WI38 (cell line): ENCODE data around the gene ZNF281.
A peak's percentile ranks its signal among the peaks of the same experiment; 100 is the strongest.

Experiments
- H3K4me3 ChIP-seq: 2 replicates; pipeline ENCODE4 v1.5.1; 2011; ENCODE audit warnings: low read depth, mild to moderate bottlenecking, control low read depth, low read length
- TF ChIP-seq, protein P1 (sequence below): IDR thresholded peaks from 2 replicates; pipeline ENCODE4 v1.5.1; 2012; ENCODE audit warnings: low read depth, mild to moderate bottlenecking, control low read depth, low read length

ZNF281 gene

DNA sequence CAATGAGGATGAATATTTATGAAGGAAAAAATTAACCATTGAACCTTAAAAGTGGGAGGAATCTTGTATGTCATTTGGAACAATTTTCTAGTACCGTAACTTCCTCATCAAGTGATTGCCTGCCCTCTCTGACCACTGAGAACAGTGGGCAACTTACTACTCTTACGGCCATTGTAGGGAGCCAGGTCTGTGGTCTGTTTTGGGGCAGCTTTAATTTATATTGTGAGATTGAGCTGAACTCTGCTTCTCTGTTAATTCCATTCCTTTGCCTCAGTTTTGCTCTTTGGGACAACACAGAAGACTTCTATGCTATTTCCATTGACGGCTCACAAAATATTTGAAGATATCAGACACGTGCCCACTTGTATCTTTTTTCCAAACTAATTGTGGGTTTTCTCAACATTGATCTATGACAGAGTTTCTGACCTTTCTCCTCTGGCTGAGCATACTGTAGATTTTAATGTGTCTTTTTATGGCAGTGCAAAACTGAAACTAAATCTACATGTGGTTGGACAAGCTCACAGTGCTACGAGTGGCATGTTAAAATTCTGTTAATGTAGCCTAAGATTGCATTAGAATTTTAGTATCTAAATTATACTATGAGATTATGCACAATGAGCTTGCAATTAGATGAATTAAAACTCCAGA is 27.8 kb upstream of the ZNF281 start:
- TF ChIP-seq, protein P1, sequence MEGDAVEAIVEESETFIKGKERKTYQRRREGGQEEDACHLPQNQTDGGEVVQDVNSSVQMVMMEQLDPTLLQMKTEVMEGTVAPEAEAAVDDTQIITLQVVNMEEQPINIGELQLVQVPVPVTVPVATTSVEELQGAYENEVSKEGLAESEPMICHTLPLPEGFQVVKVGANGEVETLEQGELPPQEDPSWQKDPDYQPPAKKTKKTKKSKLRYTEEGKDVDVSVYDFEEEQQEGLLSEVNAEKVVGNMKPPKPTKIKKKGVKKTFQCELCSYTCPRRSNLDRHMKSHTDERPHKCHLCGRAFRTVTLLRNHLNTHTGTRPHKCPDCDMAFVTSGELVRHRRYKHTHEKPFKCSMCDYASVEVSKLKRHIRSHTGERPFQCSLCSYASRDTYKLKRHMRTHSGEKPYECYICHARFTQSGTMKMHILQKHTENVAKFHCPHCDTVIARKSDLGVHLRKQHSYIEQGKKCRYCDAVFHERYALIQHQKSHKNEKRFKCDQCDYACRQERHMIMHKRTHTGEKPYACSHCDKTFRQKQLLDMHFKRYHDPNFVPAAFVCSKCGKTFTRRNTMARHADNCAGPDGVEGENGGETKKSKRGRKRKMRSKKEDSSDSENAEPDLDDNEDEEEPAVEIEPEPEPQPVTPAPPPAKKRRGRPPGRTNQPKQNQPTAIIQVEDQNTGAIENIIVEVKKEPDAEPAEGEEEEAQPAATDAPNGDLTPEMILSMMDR = no peak
- peak overlapping the region; percentile 19; the same call in 1 of the 2 replicates for H3K4me3 ChIP-seq

DNA sequence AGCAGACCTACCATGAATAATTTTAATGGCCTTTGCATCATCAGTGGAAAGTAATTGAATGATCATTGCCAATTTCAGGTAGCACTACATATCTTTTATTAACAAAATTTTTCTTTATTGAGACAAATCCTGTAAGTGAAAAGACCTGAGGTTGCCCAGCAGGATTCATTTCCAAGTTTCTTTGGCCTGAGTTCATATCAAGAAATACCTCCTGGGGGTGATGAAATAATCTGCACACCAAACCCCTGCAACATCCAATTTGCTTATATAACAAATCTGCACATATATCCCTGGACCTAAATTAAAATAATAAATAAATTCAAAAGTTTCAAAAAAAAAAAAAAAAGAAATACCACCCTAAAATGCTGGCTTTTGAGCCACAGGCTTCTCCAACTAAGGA is 27.3 kb upstream of the ZNF281 start:
- TF ChIP-seq, protein P1 = no peak
- no peak overlapping the region for H3K4me3 ChIP-seq

DNA sequence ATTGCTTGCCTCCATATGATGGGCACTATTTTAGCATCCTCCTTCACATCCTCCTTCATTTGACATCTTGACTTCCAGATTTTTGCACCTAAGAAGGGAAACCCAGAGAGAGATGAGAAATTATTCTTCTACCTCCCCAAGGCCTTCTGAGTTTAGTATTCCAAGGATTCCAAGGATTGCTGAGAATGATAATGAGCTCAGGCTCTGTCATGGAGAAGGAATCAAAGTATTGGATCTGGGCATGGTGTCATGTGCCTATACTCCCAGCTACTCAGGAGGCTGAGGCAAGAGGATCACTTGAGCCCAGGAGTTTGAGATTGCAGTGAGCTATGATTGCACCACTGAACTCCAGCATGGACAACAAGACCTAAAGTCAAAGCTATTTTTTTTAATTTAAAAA is 26.6 kb upstream of the ZNF281 start:
- H3K4me3 ChIP-seq = no peak overlapping the region
- TF ChIP-seq, protein P1 = no peak

DNA sequence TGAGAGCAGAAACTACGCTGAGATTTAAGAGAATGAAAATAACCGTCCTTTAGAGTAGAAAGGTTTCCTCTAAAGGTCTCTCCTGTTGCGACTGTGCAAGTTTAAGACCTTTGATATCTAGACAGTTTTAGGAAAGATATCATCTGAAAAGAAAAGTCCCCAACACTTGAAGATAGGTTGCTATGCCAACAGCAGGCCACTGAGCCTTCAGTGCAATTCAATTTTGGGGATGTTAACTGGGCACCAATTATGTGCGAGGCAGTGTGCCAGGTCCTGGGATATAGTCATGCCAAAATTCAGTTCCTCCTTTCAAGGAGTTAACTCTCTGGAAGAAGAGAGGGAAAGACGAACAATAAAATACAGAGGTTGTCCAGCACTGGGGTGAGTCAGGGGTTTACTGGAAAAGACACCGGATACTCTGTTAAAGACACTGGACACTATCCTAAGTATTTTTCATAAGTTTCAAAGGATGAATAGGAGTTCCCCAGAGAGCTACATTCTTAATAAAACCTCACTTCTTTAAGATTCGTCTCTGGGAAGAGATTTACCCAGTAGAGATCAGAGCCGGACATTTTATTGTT is 25.5 kb upstream of the ZNF281 start:
- H3K4me3 ChIP-seq = no peak overlapping the region
- TF ChIP-seq, protein P1 = no peak

DNA sequence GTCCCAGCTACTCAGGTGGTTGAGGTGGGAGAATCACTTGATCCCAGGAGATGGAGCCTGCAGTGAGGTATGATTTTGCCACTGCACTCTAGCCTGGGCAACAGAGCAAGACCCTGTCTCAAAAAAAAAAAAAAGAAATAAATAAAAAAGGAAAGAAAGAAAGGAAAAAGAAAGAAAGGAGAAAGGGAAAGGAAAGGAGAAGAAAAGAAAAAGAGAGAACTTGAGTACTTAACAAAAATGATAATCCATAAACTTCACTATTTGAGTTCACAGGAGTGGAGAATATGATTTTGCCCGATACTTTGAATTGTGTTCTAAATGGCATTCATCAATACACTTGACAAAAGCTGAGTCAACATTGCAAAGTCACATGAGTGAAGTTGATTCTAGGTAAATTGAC is 23.8 kb upstream of the ZNF281 start:
- TF ChIP-seq, protein P1 = no peak

DNA sequence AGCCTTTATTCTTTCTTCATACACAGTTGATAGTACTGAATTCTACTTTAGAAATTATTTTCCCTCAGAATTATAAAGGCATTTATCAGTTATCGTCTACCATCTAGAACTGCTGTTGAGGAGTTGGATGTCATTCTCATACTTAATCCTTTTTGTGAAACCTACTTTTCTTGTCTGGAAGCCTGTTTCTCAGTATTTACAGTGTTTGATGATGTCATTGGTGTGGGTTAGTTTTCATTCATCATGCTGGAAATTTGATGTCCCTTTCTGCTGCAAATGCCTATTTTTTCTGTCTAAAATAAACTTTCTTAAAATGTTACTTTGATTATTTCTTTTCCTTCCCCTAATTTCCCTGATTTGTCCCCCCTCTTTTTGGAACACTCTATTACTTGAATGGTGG is 22.8 kb upstream of the ZNF281 start:
- no peak overlapping the region for H3K4me3 ChIP-seq
- TF ChIP-seq, protein P1 = no peak

More for the DNA sequence above, 23.8 kb upstream of the ZNF281 start:
- H3K4me3 ChIP-seq = no peak overlapping the region

DNA sequence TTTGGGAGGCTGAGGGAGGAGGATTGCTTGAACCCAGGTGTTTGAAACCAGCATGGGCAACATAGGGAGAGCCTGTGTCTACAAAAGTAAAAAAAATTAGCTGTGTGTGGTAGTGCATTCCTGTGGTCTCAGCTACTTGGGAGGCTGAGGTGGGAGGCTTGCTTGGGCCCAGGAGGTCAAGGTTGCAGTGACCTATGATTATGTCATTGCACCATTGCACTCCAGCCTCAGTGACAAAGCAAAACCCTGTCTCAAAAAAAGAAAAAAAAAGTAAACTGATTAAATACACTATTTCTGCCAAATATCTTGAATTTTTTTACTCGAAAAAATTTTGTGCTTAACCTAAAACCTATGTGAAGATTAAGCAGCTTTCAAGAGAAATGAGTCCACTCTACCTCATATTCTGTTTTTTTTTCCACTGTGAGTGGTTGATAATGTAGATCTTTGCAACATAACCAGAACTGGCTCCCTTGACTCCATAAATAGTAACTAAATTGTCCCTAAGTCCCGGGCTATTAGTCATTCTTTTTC is 19.4 kb upstream of the ZNF281 start:
- no peak overlapping the region for H3K4me3 ChIP-seq
- TF ChIP-seq, protein P1 = no peak
